ENCODE data around the gene ZNF778.

The ZNF778 gene

GRCh38 chr16:89217388-89218191 lies at the start of gene ZNF778:
TSS of gene ZNF778 (plus strand) at chr16:89217703. CDS start at chr16:89221128, 3,425 bp downstream.
- peak; percentile 80 for DNase-seq

- DNase-seq = no peak
Observed at GRCh38 chr16:89168381-89169189, 48.9 kb upstream of the ZNF778 start.

GRCh38 chr16:89169778-89170177 lies 47.7 kb upstream of the ZNF778 start:
- DNase-seq = no peak

GRCh38 chr16:89170346-89171215 lies 46.9 kb upstream of the ZNF778 start:
- DNase-seq = peak; percentile 46

GRCh38 chr16:89171216-89172170 lies 46.0 kb upstream of the ZNF778 start, which contains the start of gene CDH15:
TSS of gene CDH15 (plus strand) at chr16:89171748. CDS start at chr16:89171832, 84 bp downstream.
- DNase-seq = peak; percentile 91

GRCh38 chr16:89172171-89172527 lies 45.4 kb upstream of the ZNF778 start:
- no peak for DNase-seq

- DNase-seq = no peak
Observed at GRCh38 chr16:89172528-89173173, 44.9 kb upstream of the ZNF778 start.

- no peak for DNase-seq
Observed at GRCh38 chr16:89173174-89173921, 44.2 kb upstream of the ZNF778 start.

- no peak for DNase-seq
Observed at GRCh38 chr16:89174055-89174827, 43.3 kb upstream of the ZNF778 start.

- DNase-seq = no peak
Observed at GRCh38 chr16:89174877-89175276, 42.6 kb upstream of the ZNF778 start.

GRCh38 chr16:89175280-89176146 lies 42.0 kb upstream of the ZNF778 start:
- no peak for DNase-seq

- DNase-seq = no peak
Observed at GRCh38 chr16:89176147-89176690, 41.3 kb upstream of the ZNF778 start.

GRCh38 chr16:89176717-89177116 lies 40.8 kb upstream of the ZNF778 start:
- DNase-seq = no peak

GRCh38 chr16:89177501-89177900 lies 40.0 kb upstream of the ZNF778 start:
- no peak for DNase-seq

GRCh38 chr16:89178453-89179147 lies 38.9 kb upstream of the ZNF778 start:
- DNase-seq = no peak

GRCh38 chr16:89179148-89179484 lies 38.4 kb upstream of the ZNF778 start:
- no peak for DNase-seq

GRCh38 chr16:89179656-89180315 lies 37.7 kb upstream of the ZNF778 start:
- no peak for DNase-seq

Measured in activated CD4-positive, CD25-positive, alpha-beta regulatory T cell treated with anti-CD3 and anti-CD28 coated beads, Interleukin-2, amount 50 U/mL, for 72 hours (primary cell).